Psoas muscle (tissue), 8 donors: ENCODE measurements around the gene KIF9. TPM values are rescaled to one million over a fixed set of nuclear protein-coding genes. Genes with fewer than 3 reads are reported as not detected.
"Not testable (repeated sequence)": the region's sequence is repeated elsewhere in the genome, so short reads cannot be mapped to it uniquely, and the experiment has no call there.

Experiments used
- ATAC-seq, 4 donors: fragments of 200-7000 bp; cut with Tn5 transposase; one replicate each; pipeline ENCODE4 v1.9.1; 2020; ENCODE audit warnings: moderate library complexity in 3 of 4, mild to moderate bottlenecking in 2 of 4
- DNase-seq, 2 donors: peaks; one replicate each; pipeline ENCODE4 v3.0.0-alpha.2; 2020
- H3K27ac ChIP-seq: fragments of 200-600 bp; one replicate; pipeline ENCODE4 v1.8.0; 2022
- H3K27me3 ChIP-seq, 3 donors: fragments of 200-600 bp in 1 of 3; one replicate each; pipeline versions ENCODE4 v1.6.1 to v1.8.0; 2013 to 2022; ENCODE audit warnings: low read length in 2 of 3, mild to moderate bottlenecking in 2 of 3, moderate library complexity in 1 of 3; ENCODE audit not compliant: insufficient read depth in 3 of 3
- H3K36me3 ChIP-seq, 2 donors: fragments of 200-600 bp in 1 of 2; one replicate each; pipeline versions ENCODE4 v1.6.1 to v1.8.0; 2013 to 2022; ENCODE audit warnings: low read depth in 1 of 2, mild to moderate bottlenecking in 1 of 2, moderate library complexity in 1 of 2; ENCODE audit not compliant: insufficient read depth in 1 of 2
- H3K4me1 ChIP-seq: fragments of 200-600 bp; one replicate; pipeline ENCODE4 v1.8.0; 2022
- H3K4me3 ChIP-seq: fragments of 200-600 bp; one replicate; pipeline ENCODE4 v1.8.0; 2022; ENCODE audit warnings: mild to moderate bottlenecking
- H3K9me3 ChIP-seq: fragments of 200-600 bp; one replicate; pipeline ENCODE4 v1.8.0; 2022
- CTCF ChIP-seq: fragments of 200-600 bp; IDR thresholded peaks from one replicate; pipeline ENCODE4 v1.8.0; 2022; ENCODE audit warnings: antibody characterized with exemption
- WGBS, 3 donors: extraction: QIAGEN DNeasy Blood & Tissue Kit; methylation state at CpG; one replicate each; pipeline versions ENCODE4 v1.1.6 to v1.1.7; 2013; 5-methylcytosine and 5-hydroxymethylcytosine counted together
- intact Hi-C, 2 donors: fragments of 100-400 bp; cut with DNase I; formaldehyde crosslinking; loops; one replicate each; pipeline versions ENCODE4 v1.11.0 to v1.14.2; 2022
- polyA plus RNA-seq, 3 donors: library from polyadenylated mRNA; stranded (reverse); fragments of 200-250 nt; gene quantifications; one replicate each; pipeline ENCODE4 v1.2.3, GENCODE V29; 2013
- total RNA-seq, 4 donors: library from RNA; stranded (reverse); fragmentation: NEBNext Ultra II Directional in 2 of 4; extraction: Animal tissue kit (Norgen Biotek cat#: 25700) in 2 of 4; gene quantifications; one replicate each; pipeline versions ENCODE4 v1.2.1 to v1.2.4, GENCODE V29; 2021 to 2023
- donor health status: healthy with polysubstance abuse.
- donor health status: DM: no; HTN: no; CAD: no; lungs with moderate emphysema.
- donor health status: Bipolar disorder and iron deficiency.
- donor health status: healthy.
- donor health status: DM: yes; HTN: yes; CAD: no.
- donor health status: DM: no; HTN: no; CAD: no.
- donor health status: DM: no; HTN: no; CAD: no.
- donor health status: DM: yes; HTN: yes; CAD: no.

The KIF9 gene
- total and polyA plus RNA-seq, 7 donors: 3.5 to 15.5 (median 5.9) TPM

DNA sequence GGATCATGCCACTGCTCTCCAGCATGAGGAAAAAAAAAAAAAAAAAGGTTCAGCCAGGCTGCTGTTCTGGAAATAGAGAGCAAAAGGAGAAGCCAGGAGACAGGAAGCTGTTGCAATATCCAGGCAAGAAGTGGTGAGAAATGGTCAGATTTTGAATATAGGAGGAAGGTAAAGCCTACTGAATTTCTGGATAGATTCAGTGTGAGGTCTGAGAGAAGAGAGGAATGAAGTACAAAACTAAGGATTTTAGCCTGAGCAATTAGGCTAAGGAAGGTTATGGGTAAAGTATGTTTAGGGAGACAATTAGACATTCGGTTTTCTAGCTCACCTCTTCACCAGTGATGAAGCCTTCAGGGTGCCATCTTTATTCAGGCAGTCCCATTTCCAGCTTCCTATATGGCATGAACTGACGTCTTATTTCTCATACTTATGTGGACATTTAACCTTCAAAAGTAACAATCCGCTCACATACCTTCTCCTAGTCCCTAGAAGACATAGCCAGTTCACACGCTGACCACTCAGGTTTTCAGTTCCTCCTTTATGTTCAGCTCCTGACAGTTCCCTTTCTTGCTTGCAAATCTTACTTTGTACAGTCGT, 57.2 kb downstream of the KIF9 start:
- TF ChIP-seq CTCF: no peak
- no peaks in the 10 kb centered on the region for H3K36me3 ChIP-seq
- H3K4me1 ChIP-seq: no peaks in the 10 kb centered on the region
- no peak overlapping the region for H3K27ac ChIP-seq
- ATAC-seq (no peak), DNase-seq (no peak)
- no peaks in the 10 kb centered on the region for H3K9me3 ChIP-seq
- no peak overlapping the region for H3K4me3 ChIP-seq
- WGBS, 3 donors: 83 to 90% (median 83%) methylated on average over 5 of the region's 5 CpGs
- intact Hi-C loops: no loop called here
- no peaks in the 10 kb centered on the region for H3K27me3 ChIP-seq

GRCh38 chr3:47223755-47224154, 58.8 kb downstream of the KIF9 start:
- DNase-seq (no peak), ATAC-seq (no peak)
- Histone ChIP-seq H3K9me3 (no peaks in the 10 kb centered on the region), H3K4me3 (no peak overlapping the region), H3K27ac (no peak overlapping the region), H3K27me3 (no peaks in the 10 kb centered on the region), H3K4me1 (no peaks in the 10 kb centered on the region), H3K36me3 (no peaks in the 10 kb centered on the region)
- WGBS, 3 donors: 79 to 86% (median 85%) methylated on average over 3 of the region's 3 CpGs
- no peak for TF ChIP-seq CTCF
- intact Hi-C loops: no loop called here

- H3K27ac ChIP-seq: no peak overlapping the region
- no peaks in the 10 kb centered on the region for H3K9me3 ChIP-seq
- 15 to 27% (median 18%) methylated on average over 1 of the region's 1 CpG for WGBS, 3 donors
- H3K4me3 ChIP-seq: no peak overlapping the region
- ATAC-seq (no peak), DNase-seq (no peak)
- H3K27me3 ChIP-seq: no peaks in the 10 kb centered on the region
- intact Hi-C loops: no loop called here
- H3K36me3 ChIP-seq: no peaks in the 10 kb centered on the region
- H3K4me1 ChIP-seq: no peaks in the 10 kb centered on the region
- TF ChIP-seq CTCF: no peak
Measured at GRCh38 chr3:47221798-47222197, 60.8 kb downstream of the KIF9 start.

- 93 to 95% (median 94%) methylated on average over 3 of the region's 3 CpGs for WGBS, 3 donors
- ATAC-seq (no peak), DNase-seq (no peak)
- Histone ChIP-seq H3K36me3 (no peaks in the 10 kb centered on the region), H3K27me3 (no peaks in the 10 kb centered on the region), H3K4me3 (no peak overlapping the region), H3K4me1 (no peaks in the 10 kb centered on the region), H3K27ac (no peak overlapping the region), H3K9me3 (no peaks in the 10 kb centered on the region)
- intact Hi-C loops: no loop called here
- no peak for TF ChIP-seq CTCF
Measured at GRCh38 chr3:47210863-47211405, 71.7 kb downstream of the KIF9 start.

DNA sequence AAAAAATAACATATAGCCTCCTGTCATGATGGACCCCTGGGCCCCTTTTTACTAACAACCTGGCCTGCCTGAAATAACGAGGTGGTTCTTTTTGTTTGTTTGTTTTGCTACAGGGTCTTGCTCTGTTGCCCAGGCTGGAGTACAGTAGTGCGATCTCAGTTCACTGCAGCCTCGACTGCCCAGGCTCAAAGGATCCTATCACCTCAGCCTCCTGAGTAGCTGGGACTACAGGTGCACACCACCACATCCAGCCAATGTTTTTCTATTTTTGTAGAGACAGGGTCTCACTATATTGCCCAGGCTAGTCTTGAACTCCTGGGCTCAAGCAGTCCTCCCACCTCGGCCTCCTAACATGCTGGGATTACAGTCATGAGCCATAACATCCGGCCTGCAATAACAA, 76.6 kb downstream of the KIF9 start:
- ATAC-seq, intact Hi-C loops: not testable (repeated sequence)

More for the DNA sequence above, 76.6 kb downstream of the KIF9 start:
- H3K4me3 ChIP-seq, H3K27ac ChIP-seq, H3K36me3 ChIP-seq, H3K9me3 ChIP-seq, H3K27me3 ChIP-seq, H3K4me1 ChIP-seq, DNase-seq: not testable (repeated sequence)
- 91 to 95% (median 92%) methylated on average over 5 of the region's 5 CpGs for WGBS, 3 donors
